HG03097 (cell line): ENCODE measurements around the gene GNPDA1.

ENCODE experiments used
- ATAC-seq: cut with Tn5 transposase; IDR thresholded peaks from one replicate; pipeline ENCODE4 v1.9.1; 2021; ENCODE audit not compliant: unreplicated experiment, low FRiP score

The GNPDA1 gene

DNA sequence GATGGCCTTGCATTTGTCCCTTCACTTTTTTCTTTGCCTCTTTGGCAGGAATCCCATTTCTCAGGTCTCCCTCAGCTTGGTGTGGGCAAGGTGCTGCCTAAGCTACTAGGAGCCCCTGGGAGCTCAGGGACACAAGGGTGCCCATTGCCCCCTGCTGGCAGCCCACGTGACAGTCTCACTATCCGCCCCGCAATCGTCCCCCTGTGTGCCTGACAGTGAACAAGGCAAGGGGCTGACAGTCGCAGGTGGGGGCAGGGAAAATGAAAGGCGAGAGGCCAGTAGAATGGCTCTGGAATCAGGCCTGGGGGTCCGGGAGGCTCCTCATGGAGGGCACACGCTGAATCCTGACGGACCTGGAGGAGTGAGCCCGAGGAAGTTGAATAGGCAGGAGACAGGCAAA, 52.8 kb downstream of the GNPDA1 start:
- ATAC-seq, result no peak

DNA sequence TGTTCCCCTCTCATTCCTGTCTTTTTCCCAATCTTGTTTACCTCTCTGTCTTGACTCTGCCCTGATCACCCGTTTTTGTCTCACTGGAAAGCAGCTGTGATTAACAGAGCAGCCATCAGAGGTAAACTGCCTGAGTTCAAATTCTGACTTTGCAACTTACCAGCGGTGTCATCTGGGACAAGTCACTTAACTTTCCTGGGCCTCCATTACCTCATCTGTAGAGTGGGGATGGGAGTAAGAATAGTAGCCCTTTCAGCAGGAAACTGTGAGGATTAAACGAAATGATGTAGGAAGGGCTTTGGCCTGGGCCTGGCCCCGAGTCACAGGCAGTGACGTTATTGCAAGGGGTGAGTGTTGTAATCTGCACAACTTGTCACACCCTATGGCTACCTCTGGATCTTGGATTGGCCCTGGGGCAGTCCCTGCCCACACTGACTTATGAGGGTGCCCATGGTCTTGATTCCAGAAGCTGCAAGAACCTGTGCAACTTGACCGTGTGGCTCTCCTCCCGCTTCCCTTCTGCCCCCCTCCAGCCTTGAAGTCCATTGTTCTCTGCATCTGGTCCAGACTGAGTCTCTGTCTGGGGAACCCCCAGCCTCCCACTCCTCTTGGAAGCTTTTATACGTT, 54.2 kb downstream of the GNPDA1 start:
- no peak for ATAC-seq

DNA sequence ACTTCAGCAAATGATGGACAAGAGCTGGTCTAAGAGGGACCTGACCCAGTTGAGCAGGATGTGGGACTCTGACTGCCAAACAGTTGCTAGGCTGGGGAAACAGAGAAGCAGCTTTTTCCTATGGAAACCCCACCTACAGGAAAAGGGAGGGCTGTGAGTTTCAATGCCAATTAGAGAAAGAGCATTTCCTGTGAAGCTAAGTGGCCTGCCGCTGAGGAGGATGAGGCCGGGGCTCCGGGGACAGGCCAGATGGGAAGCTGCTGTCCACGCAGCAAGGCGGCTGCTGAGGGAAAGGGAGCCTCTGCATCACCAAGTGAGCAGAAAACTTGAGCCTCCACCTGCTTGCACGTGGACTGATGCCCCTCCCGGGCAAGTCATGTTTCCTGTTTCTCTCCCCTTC, 54.7 kb downstream of the GNPDA1 start, which contains the start of gene PCDH12:
Gene PCDH12 (minus strand): TSS at position 90 of the 400 bp plus-strand sequence. CDS start 351 bp downstream, outside the sequence.
- ATAC-seq, result no peak

DNA sequence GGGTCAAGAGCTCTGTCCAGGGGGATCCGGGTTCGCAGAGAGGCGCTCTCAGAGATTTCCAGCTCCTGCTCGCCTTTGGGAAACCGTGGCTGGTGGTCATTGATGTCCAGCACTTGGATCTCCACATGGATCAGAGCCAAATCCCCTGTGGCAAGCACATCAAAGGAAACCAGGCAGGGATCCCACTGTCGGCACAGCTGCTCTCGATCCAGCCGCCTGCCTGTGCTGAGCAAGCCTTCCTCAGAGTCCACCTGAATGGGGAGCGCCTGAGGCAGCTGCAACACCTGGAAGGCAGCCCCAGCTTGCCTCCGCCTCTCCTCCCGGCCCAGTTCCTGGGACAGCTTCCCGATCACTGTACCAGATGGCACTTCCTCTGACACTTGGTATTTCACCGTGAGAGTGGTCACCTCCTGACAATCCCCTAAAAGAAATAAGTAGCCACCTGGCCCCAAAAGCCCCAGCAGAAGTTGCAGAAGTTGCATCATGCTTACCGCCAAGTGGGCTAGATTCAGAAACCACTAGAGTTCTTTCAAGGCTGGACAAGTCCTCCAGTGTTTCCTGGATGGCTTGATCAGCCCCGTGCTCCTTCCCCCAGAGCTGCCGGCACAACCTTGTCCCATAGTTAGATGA, 55.3 kb downstream of the GNPDA1 start:
- no peak for ATAC-seq

DNA sequence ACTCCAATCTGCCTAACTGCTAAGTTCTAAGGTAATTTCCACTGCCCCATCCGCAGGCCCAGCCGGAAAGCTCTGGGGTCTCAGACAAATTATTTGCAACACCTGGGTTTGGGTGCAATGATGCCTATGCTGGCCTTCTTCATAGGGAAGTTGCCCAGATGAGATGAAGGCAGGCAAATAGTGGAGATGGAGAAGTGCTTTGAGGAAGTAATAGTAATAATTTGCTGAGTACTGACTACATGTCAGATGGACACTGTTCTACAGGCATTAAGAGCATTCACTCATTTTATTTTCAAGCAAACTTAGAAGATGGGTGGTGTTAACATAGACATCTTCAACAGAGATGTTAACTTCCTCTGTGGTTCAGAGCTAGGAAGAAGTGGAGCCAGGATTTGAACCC, 58.6 kb downstream of the GNPDA1 start:
- no peak for ATAC-seq

DNA sequence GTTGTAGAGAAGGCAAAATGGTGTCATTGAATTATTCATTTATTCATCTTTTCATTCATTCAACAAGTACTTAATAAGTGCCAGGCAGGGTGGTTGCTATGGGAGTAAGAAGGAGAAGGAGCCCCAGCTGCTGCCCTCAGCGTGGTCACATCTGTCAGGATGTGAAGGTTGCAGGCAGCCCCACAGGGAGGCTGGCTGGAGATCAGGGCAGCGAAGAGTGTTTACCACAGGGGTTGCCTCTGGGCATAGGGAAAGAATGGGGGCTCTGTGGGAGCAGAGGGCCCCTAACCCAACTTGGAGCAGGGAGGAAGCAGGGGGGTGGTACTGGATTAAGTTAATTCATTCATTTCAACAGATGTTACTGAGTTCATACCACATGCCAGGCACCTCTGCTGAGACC, 60.8 kb downstream of the GNPDA1 start:
- ATAC-seq, result no peak

DNA sequence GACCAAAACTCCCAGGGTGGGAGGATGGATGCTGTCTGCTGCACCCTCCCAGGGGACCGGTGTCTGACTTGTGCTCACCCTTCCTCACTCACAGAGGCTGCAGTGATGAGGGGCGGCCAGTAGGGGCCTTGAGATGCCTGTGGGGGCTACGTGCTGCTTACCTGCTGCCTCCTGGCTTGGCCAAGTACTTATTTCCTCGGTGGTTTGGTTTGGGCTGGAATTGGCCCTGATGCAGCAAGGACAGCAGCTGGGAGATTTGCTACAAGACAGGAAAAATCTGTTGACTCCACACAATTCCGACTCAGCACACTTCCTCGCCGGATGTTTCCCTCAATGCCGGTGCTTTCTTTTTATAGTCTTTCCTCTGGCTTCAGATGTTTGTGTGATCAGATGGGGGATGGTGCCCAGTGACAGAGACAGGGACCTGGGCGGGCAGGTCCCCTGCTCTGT, 61.5 kb downstream of the GNPDA1 start:
- peak; percentile 48 for ATAC-seq
